H1 (cell line): ENCODE data around the gene PCED1B. TPM values are rescaled to one million over a fixed set of nuclear protein-coding genes. Genes with fewer than 3 reads are reported as not detected.

Experiments used
- CTCF ChIA-PET: fragments of 300-600 bp; sonication (Branson Sonifier 250); formaldehyde crosslinking; loops from one replicate; lab custom pipeline; 2021; ENCODE audit not compliant: partially characterized antibody; lab: Charles Lee
- POLR2A ChIA-PET: fragments of 300-600 bp; sonication (Branson Sonifier 250); formaldehyde crosslinking; loops from one replicate; lab custom pipeline; 2021; ENCODE audit warnings: inconsistent platforms; ENCODE audit not compliant: partially characterized antibody; lab: Charles Lee
- DNase-seq, 2 experiments: peaks; one replicate each; pipeline versions ENCODE4 v3.0.0 to v3.0.0-alpha.2; 2010 to 2022; ENCODE audit warnings: low spot score in 2 of 2, low read depth in 1 of 2, mixed read lengths in 1 of 2
- FAIRE-seq: peaks from 2 replicates; lab custom pipeline; 2011; peaks lifted over from hg19 to GRCh38; lab: Jason Lieb, UNC
- H2AFZ ChIP-seq: 2 replicates; pipeline ENCODE4 v1.8.1; 2012; ENCODE audit warnings: low read length, inconsistent platforms
- H2AK5ac ChIP-seq: 2 replicates; pipeline ENCODE4 v1.6.1; 2013; ENCODE audit warnings: low read depth, low read length
- H2BK120ac ChIP-seq: replicated peaks from 2 replicates; pipeline ENCODE3; 2013; ENCODE audit warnings: low read depth, low read length, inconsistent platforms
- H2BK12ac ChIP-seq: 2 replicates; pipeline ENCODE4 v1.6.1; 2013; ENCODE audit warnings: low read depth, low read length
- H2BK15ac ChIP-seq: 2 replicates; pipeline ENCODE4 v1.6.1; 2013; ENCODE audit warnings: low read length
- H2BK20ac ChIP-seq: 2 replicates; pipeline ENCODE4 v1.6.1; 2013; ENCODE audit warnings: low read length
- H2BK5ac ChIP-seq: 2 replicates; pipeline ENCODE4 v1.6.1; 2013; ENCODE audit warnings: low read depth, low read length
- H3K14ac ChIP-seq: 2 replicates; pipeline ENCODE4 v1.6.1; 2013; ENCODE audit warnings: inconsistent platforms; ENCODE audit not compliant: insufficient read length
- H3K18ac ChIP-seq: 2 replicates; pipeline ENCODE4 v1.6.1; 2013; ENCODE audit warnings: low read length; ENCODE audit errors: extremely low read depth
- H3K23ac ChIP-seq: 2 replicates; pipeline ENCODE4 v1.6.1; 2013; ENCODE audit warnings: inconsistent platforms; ENCODE audit not compliant: insufficient read length
- H3K23me2 ChIP-seq: 2 replicates; pipeline ENCODE4 v1.6.1; 2013; ENCODE audit warnings: low read depth, low read length
- H3K27ac ChIP-seq: 2 replicates; pipeline ENCODE4 v1.6.1; 2011; ENCODE audit warnings: low read depth, low read length, inconsistent platforms
- H3K27me3 ChIP-seq, 4 experiments: replicated peaks in 1 of 4; 1 replicate in 1 of 4; 2 replicates in 3 of 4; pipeline versions ENCODE4 v1.6.1 to v1.8.1; 2011 to 2013; ENCODE audit warnings: low read length in 3 of 4, mild to moderate bottlenecking in 3 of 4, inconsistent platforms in 2 of 4, mixed read lengths in 2 of 4, moderate library complexity in 1 of 4; ENCODE audit not compliant: control insufficient read depth in 3 of 4, insufficient read depth in 3 of 4; ENCODE audit errors: extremely low read depth in 1 of 4
- H3K36me3 ChIP-seq, 4 experiments: 2 replicates each; pipeline versions ENCODE4 v1.6.1 to v1.8.1; 2011 to 2013; ENCODE audit warnings: mild to moderate bottlenecking in 4 of 4, low read length in 3 of 4, moderate library complexity in 2 of 4, control low read depth in 1 of 4, inconsistent platforms in 1 of 4; ENCODE audit not compliant: insufficient read depth in 4 of 4, control insufficient read depth in 2 of 4
- H3K4ac ChIP-seq: replicated peaks from 2 replicates; pipeline ENCODE3; 2013; ENCODE audit warnings: low read length, low read depth, mixed read lengths, inconsistent platforms; ENCODE audit not compliant: insufficient read length
- H3K4me1 ChIP-seq, 4 experiments: replicated peaks in 1 of 4; 1 replicate in 1 of 4; 2 replicates in 3 of 4; pipeline versions ENCODE4 v1.6.1 to v1.8.1; 2011 to 2013; ENCODE audit warnings: low read length in 3 of 4, inconsistent platforms in 2 of 4, mixed read lengths in 1 of 4; ENCODE audit not compliant: insufficient read depth in 4 of 4, control insufficient read depth in 3 of 4
- H3K4me2 ChIP-seq, 2 experiments: 2 replicates each; pipeline versions ENCODE4 v1.6.1 to v1.8.1; 2011 to 2013; ENCODE audit warnings: low read depth in 2 of 2, low read length in 2 of 2, control low read depth in 1 of 2, inconsistent platforms in 1 of 2, mild to moderate bottlenecking in 1 of 2; ENCODE audit not compliant: insufficient read depth in 1 of 2
- H3K4me3 ChIP-seq, 4 experiments: fragments of 200-600, 300-600 bp in 1 of 4; sonication (generic), shearing (Covaris generic), sonication (Bioruptor Twin) in 1 of 4; 2 replicates each; pipeline versions ENCODE4 v1.5.1 to v1.8.1; 2011 to 2016; ENCODE audit warnings: low read length in 4 of 4, low read depth in 3 of 4, control low read depth in 2 of 4, inconsistent platforms in 2 of 4, mild to moderate bottlenecking in 2 of 4, mixed read lengths in 1 of 4, moderate library complexity in 1 of 4; ENCODE audit not compliant: insufficient read depth in 2 of 4; ENCODE audit errors: extremely low read depth in 1 of 4
- H3K56ac ChIP-seq: replicated peaks from 2 replicates; pipeline ENCODE3; 2013; ENCODE audit warnings: low read depth, mild to moderate bottlenecking, mixed read lengths, low read length, inconsistent platforms; ENCODE audit not compliant: insufficient read length
- H3K79me1 ChIP-seq: 2 replicates; pipeline ENCODE4 v1.6.1; 2013; ENCODE audit warnings: low read depth, low read length, control low read depth
- H3K79me2 ChIP-seq, 2 experiments: 2 replicates each; pipeline versions ENCODE4 v1.6.1 to v1.8.1; 2012 to 2013; ENCODE audit warnings: low read length in 2 of 2, mild to moderate bottlenecking in 2 of 2, inconsistent platforms in 1 of 2; ENCODE audit not compliant: insufficient read depth in 2 of 2, control insufficient read depth in 1 of 2
- H3K9ac ChIP-seq, 4 experiments: replicated peaks in 1 of 4; 1 replicate in 1 of 4; 2 replicates in 3 of 4; pipeline versions ENCODE4 v1.6.1 to v1.8.1; 2011 to 2013; ENCODE audit warnings: low read depth in 3 of 4, low read length in 3 of 4, control low read depth in 2 of 4, mild to moderate bottlenecking in 2 of 4, moderate library complexity in 2 of 4, inconsistent platforms in 1 of 4; ENCODE audit errors: extremely low read depth in 1 of 4
- H3K9me3 ChIP-seq, 2 experiments: 2 replicates each; pipeline versions ENCODE4 v1.6.1 to v1.8.1; 2012 to 2013; ENCODE audit warnings: mild to moderate bottlenecking in 2 of 2, moderate library complexity in 2 of 2, control low read depth in 1 of 2, inconsistent platforms in 1 of 2, low read depth in 1 of 2, low read length in 1 of 2, mixed read lengths in 1 of 2; ENCODE audit not compliant: insufficient read depth in 2 of 2
- H4K20me1 ChIP-seq, 2 experiments: replicated peaks in 1 of 2; 2 replicates each; pipeline versions ENCODE3 to v1.8.1; 2011 to 2013; ENCODE audit warnings: inconsistent platforms in 2 of 2, low read length in 2 of 2, mild to moderate bottlenecking in 1 of 2; ENCODE audit not compliant: insufficient read depth in 2 of 2, control insufficient read depth in 1 of 2
- H4K5ac ChIP-seq: 2 replicates; pipeline ENCODE4 v1.6.1; 2013; ENCODE audit warnings: low read length, low read depth, mixed read lengths, inconsistent platforms; ENCODE audit not compliant: insufficient read length
- H4K8ac ChIP-seq: 2 replicates; pipeline ENCODE4 v1.8.0; 2013; ENCODE audit warnings: mild to moderate bottlenecking, moderate library complexity, low read length, inconsistent platforms; ENCODE audit not compliant: insufficient read depth; ENCODE audit errors: extremely low read depth
- H4K91ac ChIP-seq: replicated peaks from 2 replicates; pipeline ENCODE3; 2013; ENCODE audit warnings: low read length, mixed read lengths, inconsistent platforms; ENCODE audit not compliant: insufficient read length
- ASH2L ChIP-seq: fragments of 200-600, 300-600 bp; sonication (generic); IDR thresholded peaks from one replicate; pipeline ENCODE4 v1.7.1; 2017; ENCODE audit warnings: low read length
- CBX5 ChIP-seq: fragments of 300-800, 300-1000 bp; sonication (generic); IDR thresholded peaks from 2 replicates; pipeline ENCODE4 v1.7.1; 2016; ENCODE audit warnings: antibody characterized with exemption, low read length, low read depth
- EGR1 ChIP-seq: IDR thresholded peaks from 2 replicates; pipeline ENCODE4 v1.6.1; 2011; ENCODE audit warnings: low read depth, low read length, borderline replicate concordance
- GTF2F1 ChIP-seq: IDR thresholded peaks from 2 replicates; pipeline ENCODE4 v1.6.1; 2012; ENCODE audit warnings: low read depth, low read length, improper control_type of control experiment, borderline replicate concordance
- NANOG ChIP-seq: IDR thresholded peaks from 2 replicates; pipeline ENCODE4 v1.6.1; 2011; ENCODE audit warnings: low read length, low read depth, mild to moderate bottlenecking, inconsistent platforms; ENCODE audit not compliant: insufficient read depth, poor library complexity, severe bottlenecking
- RXRA ChIP-seq: IDR thresholded peaks from 2 replicates; pipeline ENCODE4 v1.6.1; 2011; ENCODE audit warnings: low read depth, mild to moderate bottlenecking, low read length, moderate library complexity; ENCODE audit not compliant: insufficient read depth
- WGBS, 2 experiments: shearing (Covaris generic) in 1 of 2; methylation state at CpG; one replicate each; pipeline versions ENCODE4 v1.1.6 to v1.1.7; 2013 to 2015; ENCODE audit warnings: low lambda C conversion rate in 2 of 2, mixed read lengths in 2 of 2, inconsistent platforms in 1 of 2, low coverage in 1 of 2, missing lambda C conversion rate in 1 of 2; ENCODE audit not compliant: insufficient replicate concordance in 2 of 2, insufficient coverage in 1 of 2, insufficient read length in 1 of 2; ENCODE audit errors: extremely low coverage in 1 of 2, missing lambda C conversion rate in 1 of 2; 5-methylcytosine and 5-hydroxymethylcytosine counted together
- polyA plus RNA-seq, 7 experiments: library from polyadenylated mRNA; depleted of rRNA in 3 of 7; stranded (reverse) in 5 of 7; unstranded in 2 of 7; fragments of >200 nt in 5 of 7; fragments of 200-250 nt in 2 of 7; gene quantifications; 1 replicate in 5 of 7; 2 replicates in 1 of 7; 4 replicates in 1 of 7; pipeline versions ENCODE4 v1.2.1 to v1.2.3, GENCODE V29; 2011 to 2013; ENCODE audit warnings: missing spikeins in 2 of 7, mixed read lengths in 2 of 7
- total RNA-seq: library from RNA; stranded (reverse); fragmentation: NEBNext Ultra II Directional; extraction: Animal tissue kit (Norgen Biotek cat#: 25700); gene quantifications from 2 replicates; pipeline ENCODE4 v1.2.1, GENCODE V29; 2021

Gene PCED1B
- total and polyA plus RNA-seq, 2 of the 8 experiments (the other 6 are each of a cell fraction or from before 2014, with no cell fraction given): 4.7 to 5.4 TPM

DNA sequence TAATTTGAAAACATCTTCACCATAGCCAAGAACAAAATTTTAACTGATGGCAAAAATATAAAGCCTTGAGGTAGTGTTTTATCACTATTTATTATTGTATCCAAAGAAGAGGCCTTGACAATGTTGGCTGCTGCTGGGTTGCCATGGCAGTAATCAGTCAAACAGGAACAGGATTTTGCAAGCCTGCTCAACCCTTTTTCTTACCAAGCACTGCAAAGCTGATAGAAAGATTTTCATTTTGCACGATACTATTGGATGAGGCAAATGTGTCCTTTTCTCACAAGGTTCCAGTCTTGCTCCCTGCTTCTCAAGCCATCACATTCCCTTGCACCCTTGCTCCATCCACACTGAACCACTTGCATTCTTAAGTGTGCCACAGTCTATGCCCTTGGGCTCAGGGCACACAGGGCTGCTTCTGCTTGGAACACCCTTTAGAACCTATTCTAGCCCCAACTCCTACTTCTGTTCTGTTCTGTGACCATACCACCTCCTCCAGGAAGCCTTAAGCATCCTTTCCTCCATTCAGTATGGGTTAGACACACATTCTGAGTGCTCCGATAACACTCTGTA lies 76.8 kb downstream of the PCED1B start:
- Histone ChIP-seq H2AK5ac (no peak overlapping the region), H2BK120ac (no peak overlapping the region), H3K79me1 (no peaks in the 10 kb centered on the region), H2AFZ (no peak overlapping the region), H2BK20ac (no peak overlapping the region), H3K14ac (no peak overlapping the region), H3K23ac (no peak overlapping the region), H4K5ac (no peak overlapping the region), H3K9me3 (no peaks in the 10 kb centered on the region; a peak in 1 of 4 replicates), H2BK12ac (peak overlapping the region; percentile 32; the same call in 1 of the 2 replicates), H3K27me3 (no peaks in the 10 kb centered on the region), H3K4me3 (no peak overlapping the region), H3K4ac (no peak overlapping the region), H4K91ac (no peak overlapping the region), H3K56ac (no peak overlapping the region), H3K9ac (no peak overlapping the region), H2BK5ac (no peak overlapping the region), H3K4me2 (no peak overlapping the region), H3K18ac (no peak overlapping the region), H3K23me2 (no peaks in the 10 kb centered on the region; the same call in 1 of the 2 replicates), H4K20me1 (no peaks in the 10 kb centered on the region), H4K8ac (no peak overlapping the region), H3K4me1 (no peaks in the 10 kb centered on the region), H3K79me2 (no peaks in the 10 kb centered on the region), H3K27ac (no peak overlapping the region), H2BK15ac (no peak overlapping the region), H3K36me3 (no peaks in the 10 kb centered on the region)
- POLR2A ChIA-PET: no interaction called here
- DNase-seq (no peak), FAIRE-seq (no peak)
- WGBS, 2 experiments: 95% methylated on average over 2 of the region's 2 CpGs; no CpG with 5 or more reads in 1 of the 2 experiments
- TF ChIP-seq EGR1 (no peak), RXRA (no peak), CBX5 (no peak), GTF2F1 (no peak), NANOG (no peak), ASH2L (no peak)
- CTCF ChIA-PET: interaction anchor here (1.3 kb wide), 1 partner anchor 11 kb away, joined by 3 read pairs; no protein-coding TSS in a partner anchor
